Pulmonary artery endothelial cell (primary cell): ENCODE measurements around the gene CYP17A1. TPM values are rescaled to one million over a fixed set of nuclear protein-coding genes. Genes with fewer than 3 reads are reported as not detected.

Source experiments
- DNase-seq: peaks from one replicate; pipeline ENCODE4 v3.0.0-alpha.2; 2011; ENCODE audit warnings: low read depth, low spot score
- total RNA-seq: library from RNA; depleted of rRNA; stranded (reverse); fragments of >200 nt; gene quantifications from 2 replicates; pipeline ENCODE4 v1.2.3, GENCODE V29; 2014

CYP17A1 gene
- total RNA-seq, 1 donor from 2014 or later, result not detected

GRCh38 chr10:102804382-102805055 lies 32.7 kb downstream of the CYP17A1 start:
- DNase-seq, result no peak

GRCh38 chr10:102802920-102803534 lies 34.2 kb downstream of the CYP17A1 start:
- peak; percentile 99 for DNase-seq

GRCh38 chr10:102801978-102802377 lies 35.2 kb downstream of the CYP17A1 start:
- DNase-seq, result no peak

- no peak for DNase-seq
Observed at GRCh38 chr10:102801496-102801895, 35.7 kb downstream of the CYP17A1 start.

- DNase-seq, result no peak
Observed at GRCh38 chr10:102800611-102801335, 36.4 kb downstream of the CYP17A1 start.

- no peak for DNase-seq
Observed at GRCh38 chr10:102799691-102800471, 37.3 kb downstream of the CYP17A1 start.

GRCh38 chr10:102796407-102797176 lies 40.6 kb downstream of the CYP17A1 start:
- no peak for DNase-seq

GRCh38 chr10:102795453-102796406 lies 41.5 kb downstream of the CYP17A1 start:
- no peak for DNase-seq

- DNase-seq, result no peak
Observed at GRCh38 chr10:102791754-102792395, 45.3 kb downstream of the CYP17A1 start.

GRCh38 chr10:102785818-102786217 lies 51.4 kb downstream of the CYP17A1 start:
- peak; percentile 69 for DNase-seq

- DNase-seq, result no peak
Observed at GRCh38 chr10:102783568-102783967, 53.6 kb downstream of the CYP17A1 start.

- peak; percentile 89 for DNase-seq
Observed at GRCh38 chr10:102782673-102783551, 54.3 kb downstream of the CYP17A1 start.

GRCh38 chr10:102781921-102782557 lies 55.2 kb downstream of the CYP17A1 start:
- DNase-seq, result peak; percentile 59

- no peak for DNase-seq
Observed at GRCh38 chr10:102781090-102781920, 55.9 kb downstream of the CYP17A1 start.
